Stimulated activated CD4-positive, alpha-beta T cell treated with anti-CD3 and anti-CD28 coated beads, Interleukin-1b, Interleukin-23, amount 100 ng/mL, for 4 hours (primary cell): Measurements from ENCODE around the gene MARS1.
A peak's percentile ranks its signal among the peaks of the same experiment; 100 is the strongest.
"Not testable (repeated sequence)": the region's sequence is repeated elsewhere in the genome, so short reads cannot be mapped to it uniquely, and the experiment has no call there.

ENCODE experiments used
- DNase-seq, 2 donors: peaks; one replicate each; pipeline ENCODE4 v3.0.0-alpha.2; 2020; ENCODE audit warnings: low read depth in 2 of 2

The MARS1 gene

GRCh38 chr12:57517187-57517586 lies 29.3 kb downstream of the MARS1 start:
- no peak for DNase-seq

DNA sequence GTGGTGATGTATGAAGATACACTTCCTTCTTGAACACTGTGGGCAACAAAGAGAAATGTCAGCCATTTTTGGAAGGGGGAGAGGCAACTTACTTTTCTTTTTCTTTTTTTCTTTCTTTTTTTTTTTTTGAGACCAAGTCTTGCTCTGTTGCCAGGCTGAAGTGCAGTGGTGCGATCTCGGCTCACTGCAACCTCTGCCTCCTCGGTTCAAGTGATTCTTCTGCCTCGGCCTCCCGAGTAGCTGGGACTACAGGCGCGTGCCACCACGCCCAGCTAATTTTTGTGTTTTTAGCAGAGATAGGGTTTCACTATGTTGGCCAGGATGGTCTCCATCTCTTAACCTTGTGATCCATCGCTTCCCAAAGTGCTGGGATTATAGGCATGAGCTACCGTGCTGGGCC lies 29.9 kb downstream of the MARS1 start:
- not testable (repeated sequence) for DNase-seq

GRCh38 chr12:57518176-57518919 lies 30.5 kb downstream of the MARS1 start:
- DNase-seq, result no peak

DNA sequence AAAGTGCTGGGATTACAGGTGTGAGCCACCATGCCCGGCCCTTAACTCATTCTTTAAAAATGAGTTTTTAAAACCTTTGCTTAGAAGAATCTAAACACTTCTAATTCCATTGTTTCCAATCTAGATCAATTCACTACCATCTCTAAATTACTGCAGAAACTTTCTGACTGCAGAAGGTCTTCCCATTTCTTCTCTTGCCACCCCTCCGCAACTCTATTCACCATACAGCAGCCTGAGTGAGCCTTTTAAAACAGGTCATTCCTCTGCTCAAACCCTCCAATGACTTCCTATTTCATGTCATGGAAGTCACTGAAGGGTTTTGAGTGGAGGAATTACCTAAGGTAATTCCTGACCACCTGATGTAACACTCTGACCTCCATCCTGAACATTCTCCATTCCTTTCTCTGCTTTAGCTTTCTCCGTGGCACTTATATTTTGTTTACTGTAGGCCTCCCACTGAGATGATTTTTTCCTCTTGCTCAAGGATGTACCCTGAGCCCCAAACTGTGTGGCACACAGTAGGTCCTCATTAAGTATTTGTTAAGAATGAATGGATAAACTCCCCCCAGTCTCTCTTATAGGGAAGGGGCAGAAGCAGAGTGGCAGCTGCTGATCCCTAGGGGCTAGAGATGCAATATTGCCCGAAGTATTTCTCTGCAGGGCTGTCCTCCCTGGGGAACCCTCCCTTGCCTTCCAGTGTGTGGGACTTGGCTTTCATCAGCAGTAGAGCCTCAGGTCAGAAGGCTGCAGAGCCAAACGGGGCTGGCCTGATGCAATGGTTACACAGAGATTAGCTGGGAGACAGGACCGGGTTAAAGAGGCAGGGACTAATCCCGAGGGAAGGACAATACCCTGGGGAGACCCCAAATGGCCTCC lies 31.3 kb downstream of the MARS1 start:
- DNase-seq, result no peak

- DNase-seq, result peak in 1 of 2 donors; percentile 15
Observed at GRCh38 chr12:57519796-57520052, 31.9 kb downstream of the MARS1 start.

DNA sequence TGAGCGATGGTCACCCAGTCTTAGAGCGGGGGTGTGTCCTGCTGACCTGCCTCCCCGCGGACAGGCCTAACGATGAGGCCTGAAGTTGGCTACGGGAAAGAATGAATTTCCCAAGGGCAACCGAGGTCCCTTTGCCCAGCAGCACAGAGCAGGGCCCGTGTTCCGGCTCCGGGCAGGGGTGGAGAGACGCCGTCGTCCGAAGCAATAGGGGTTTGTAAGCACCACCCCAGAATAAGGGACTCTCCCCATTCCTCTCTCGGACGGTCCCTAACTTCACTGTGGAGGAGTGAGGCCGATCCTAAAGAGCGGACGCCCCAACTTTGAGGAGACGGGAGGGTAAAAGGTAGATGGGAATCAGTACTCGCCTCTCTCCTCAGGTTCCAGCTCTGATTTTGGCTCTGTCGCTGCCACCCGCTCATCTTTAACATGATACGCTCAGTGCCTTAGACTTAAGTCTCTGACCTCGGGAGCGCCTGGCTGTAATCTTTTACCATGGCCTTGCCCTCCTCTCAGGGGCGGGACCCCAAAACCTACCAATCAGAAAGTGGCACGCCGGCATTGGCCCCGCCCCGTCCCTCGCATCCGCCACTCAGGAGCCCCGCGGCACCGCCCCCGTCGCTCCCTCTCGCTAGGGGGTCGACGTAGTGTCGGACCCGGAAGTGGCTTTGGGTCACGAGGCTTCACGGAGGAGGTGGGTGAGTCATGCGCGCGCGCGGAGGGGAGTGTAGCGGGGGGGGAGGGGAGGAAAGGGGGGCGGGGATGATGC lies 32.4 kb downstream of the MARS1 start, which contains the start of gene DDIT3:
Gene DDIT3, minus strand, starts transcription at position 462 of the 766 bp plus-strand sequence. CDS start 3,108 bp downstream, outside the sequence.
- DNase-seq, result peak; percentile 99

- no peak for DNase-seq
Observed at GRCh38 chr12:57521525-57522010, 33.7 kb downstream of the MARS1 start.

- DNase-seq, result peak; percentile 84 to 89
Observed at GRCh38 chr12:57522011-57522886, 34.4 kb downstream of the MARS1 start, which contains the start of gene MBD6. Gene MBD6 (plus strand): TSS chr12:57522824. CDS start chr12:57524304, 1,480 bp downstream.

DNA sequence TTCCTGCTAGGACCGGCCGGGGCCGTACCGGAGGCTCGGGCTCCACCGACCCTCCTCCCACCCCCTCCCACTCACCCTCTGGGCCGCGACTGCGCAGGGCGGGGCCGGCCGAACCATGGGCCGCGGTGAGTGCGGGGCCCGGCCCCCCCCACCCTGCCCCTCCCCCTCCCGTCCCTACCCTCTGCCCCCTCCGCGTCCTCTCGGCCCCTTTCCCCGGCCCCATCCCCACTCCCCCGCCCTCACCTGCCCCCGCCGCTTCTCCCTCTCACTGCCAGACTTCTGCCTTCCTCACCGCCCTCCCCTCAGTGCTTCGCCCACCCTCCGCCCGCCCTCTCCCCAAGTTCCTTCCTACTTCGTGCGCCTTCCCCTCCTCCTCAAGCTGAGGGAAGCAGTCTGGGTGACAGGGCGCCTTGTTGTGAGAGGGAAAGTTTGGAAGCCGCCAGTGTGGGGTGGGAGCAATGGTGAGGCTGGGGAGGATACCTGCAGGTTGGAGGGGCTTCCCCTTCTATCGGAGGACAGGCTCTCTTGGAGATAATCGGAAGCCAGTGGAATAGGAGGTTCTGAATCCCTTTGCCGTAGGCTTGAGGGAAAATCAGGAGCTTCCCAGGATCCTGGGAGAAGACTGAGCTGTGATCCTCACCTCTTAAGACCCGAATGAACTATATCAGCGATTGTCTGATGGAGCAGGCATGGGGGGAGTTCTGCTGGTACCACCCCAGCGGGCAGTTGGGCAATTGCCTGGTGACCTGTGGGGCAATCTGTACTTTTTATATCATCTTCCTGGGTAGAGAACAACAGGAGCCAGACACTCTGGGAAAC lies 35.2 kb downstream of the MARS1 start:
- peak in 1 of 2 donors; percentile 36 for DNase-seq

DNA sequence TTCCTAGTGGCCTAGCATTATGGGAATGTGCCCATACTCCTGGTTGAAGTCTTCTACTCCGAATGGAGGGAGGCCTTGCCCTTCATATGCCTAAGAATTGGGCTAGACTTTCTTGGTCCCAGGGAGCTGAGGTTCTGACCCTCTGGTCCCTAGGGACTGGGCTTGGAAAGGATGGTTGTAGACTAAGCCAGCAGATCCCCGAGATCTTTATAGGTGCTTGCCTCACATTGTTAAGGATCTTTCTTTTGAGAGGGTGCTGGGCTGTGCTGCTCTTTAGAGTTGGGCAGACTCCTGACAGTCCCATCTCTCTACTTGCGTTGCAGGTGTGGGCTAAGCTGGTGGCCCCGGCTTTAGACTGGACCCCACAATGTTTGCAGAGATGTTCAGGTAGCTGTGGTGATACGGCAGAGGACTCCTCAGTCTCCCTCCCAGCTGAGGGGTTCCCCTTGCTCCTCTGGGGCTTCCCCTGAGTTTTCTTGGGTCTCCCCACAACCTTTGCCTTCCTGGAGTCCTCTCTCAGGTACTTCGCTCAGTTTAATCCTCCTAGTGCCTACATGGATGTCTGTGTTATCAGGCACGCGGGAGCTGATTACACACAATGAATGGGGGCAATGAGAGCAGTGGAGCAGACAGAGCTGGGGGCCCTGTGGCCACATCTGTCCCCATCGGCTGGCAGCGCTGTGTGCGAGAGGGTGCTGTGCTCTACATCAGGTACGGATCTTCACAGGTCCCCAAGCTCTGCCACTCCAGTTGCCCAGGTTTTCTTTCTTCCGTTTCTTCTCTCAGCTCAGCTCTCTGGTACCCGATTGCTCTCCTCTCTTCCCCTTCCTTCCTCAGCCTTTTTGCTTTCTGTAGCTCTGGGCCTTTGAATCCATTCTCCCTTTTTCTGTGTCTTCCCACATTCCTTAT lies 36.1 kb downstream of the MARS1 start:
- no peak for DNase-seq

DNA sequence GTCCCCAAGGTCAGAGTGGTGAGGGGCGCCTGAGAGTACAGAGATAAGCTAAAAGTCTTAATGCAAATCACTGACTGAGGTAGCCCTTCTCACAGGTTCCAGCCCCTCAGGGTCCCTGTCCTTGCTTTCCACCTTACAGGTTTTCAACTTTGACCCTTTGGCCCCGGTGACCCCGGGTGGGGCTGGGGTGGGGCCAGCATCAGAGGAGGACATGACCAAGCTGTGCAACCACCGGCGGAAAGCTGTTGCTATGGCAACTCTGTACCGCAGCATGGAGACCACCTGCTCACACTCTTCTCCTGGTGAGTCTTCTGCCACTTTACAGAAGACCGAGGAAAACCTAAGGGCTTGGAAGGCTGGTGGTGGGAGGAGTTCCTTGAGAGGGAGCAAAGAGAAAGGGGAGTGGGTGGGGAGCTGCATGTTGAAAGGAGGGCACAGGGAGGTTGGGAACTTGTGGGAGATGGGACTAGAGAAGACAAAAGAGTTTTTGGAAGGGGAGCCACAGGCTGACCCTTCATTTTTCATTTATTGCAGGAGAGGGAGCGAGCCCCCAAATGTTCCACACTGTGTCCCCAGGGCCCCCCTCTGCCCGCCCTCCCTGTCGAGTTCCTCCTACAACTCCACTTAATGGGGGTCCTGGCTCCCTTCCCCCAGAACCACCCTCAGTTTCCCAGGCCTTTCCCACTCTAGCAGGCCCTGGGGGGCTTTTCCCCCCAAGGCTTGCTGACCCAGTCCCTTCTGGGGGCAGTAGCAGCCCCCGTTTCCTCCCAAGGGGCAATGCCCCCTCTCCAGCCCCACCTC lies 37.1 kb downstream of the MARS1 start:
- DNase-seq, result no peak

DNA sequence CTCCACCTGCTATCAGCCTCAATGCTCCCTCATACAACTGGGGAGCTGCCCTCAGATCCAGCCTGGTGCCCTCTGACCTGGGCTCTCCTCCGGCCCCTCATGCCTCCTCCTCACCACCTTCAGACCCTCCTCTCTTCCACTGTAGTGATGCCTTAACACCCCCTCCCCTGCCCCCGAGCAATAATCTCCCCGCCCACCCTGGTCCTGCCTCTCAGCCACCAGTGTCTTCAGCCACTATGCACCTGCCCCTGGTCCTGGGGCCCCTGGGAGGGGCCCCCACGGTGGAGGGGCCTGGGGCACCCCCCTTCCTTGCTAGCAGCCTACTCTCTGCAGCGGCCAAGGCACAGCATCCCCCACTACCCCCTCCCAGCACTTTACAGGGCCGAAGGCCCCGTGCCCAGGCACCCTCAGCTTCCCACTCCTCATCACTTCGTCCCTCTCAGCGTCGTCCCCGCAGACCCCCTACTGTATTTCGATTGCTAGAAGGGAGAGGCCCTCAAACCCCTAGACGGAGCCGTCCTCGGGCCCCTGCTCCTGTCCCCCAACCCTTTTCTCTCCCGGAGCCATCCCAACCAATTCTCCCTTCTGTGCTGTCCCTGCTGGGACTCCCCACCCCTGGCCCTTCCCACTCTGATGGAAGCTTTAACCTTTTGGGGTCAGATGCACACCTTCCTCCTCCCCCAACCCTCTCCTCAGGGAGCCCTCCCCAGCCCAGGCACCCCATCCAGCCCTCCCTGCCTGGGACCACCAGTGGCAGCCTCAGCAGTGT lies 37.9 kb downstream of the MARS1 start:
- DNase-seq, result no peak

- no peak for DNase-seq
Observed at GRCh38 chr12:57526477-57527126, 38.7 kb downstream of the MARS1 start.

DNA sequence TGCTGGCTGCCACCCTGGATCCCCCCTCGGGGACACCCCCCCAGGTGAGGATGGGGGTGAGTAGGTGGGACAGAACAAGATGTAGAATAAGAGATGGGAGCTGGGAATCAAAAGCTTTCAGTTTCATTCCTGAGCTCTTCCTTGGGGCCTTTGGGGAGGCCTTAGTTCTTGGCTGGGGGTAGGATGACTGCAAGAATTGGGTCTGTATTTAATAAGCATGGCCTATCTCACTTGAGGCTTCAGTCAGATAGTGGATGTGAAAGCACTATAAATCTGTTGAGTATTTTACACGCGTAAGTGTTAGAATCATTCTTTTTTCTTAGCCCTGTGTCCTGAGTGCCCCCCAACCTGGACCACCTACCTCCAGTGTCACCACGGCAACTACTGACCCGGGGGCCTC lies 39.3 kb downstream of the MARS1 start:
- no peak for DNase-seq

DNA sequence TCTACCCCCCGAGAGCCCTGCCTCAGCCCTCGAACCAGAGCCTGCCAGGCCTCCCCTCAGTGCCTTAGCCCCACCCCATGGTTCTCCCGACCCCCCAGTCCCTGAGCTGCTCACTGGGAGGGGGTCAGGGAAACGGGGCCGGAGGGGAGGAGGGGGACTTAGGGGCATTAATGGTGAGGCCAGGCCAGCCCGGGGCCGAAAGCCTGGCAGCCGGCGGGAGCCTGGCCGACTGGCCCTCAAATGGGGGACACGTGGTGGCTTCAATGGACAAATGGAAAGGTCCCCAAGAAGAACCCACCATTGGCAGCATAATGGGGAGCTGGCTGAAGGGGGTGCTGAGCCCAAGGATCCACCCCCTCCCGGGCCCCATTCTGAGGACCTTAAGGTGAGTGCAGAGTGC lies 40.3 kb downstream of the MARS1 start:
- DNase-seq, result no peak

DNA sequence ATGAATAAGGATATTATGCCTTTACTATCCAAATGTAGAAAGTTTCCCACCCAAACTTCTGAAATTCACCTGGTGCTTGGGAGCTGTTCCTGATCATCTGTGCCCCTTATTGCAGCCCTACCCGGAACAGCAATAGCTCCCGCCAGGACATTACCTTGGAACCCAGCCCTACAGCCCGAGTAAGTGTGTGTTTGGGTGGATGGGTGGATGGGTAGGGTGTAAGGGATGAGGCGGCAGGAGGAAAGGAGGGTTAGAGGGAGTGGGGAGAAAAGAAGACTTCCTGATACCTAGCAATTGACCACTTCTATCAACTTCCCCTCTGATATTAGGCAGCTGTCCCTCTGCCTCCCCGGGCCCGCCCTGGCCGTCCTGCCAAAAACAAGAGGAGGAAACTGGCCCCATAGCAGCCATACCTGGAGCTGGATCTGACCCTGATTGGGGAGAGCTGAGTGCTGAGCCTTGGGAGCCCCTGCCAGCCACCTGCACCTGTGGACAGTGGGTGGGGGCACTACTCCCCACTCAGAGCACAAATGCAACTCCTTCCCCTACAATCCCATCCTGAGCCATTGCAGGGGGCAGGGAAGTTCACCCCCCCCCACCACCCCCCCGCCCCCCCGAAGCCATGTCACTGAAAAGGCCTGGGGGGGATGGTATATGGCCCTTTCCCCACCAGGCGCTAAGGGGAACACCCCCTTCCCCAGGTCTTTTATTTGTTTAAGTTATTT lies 41.1 kb downstream of the MARS1 start:
- no peak for DNase-seq
